Cardiac atrium fibroblast (primary cell): ENCODE results near the gene TRMT2B. TPM values are rescaled to one million over a fixed set of nuclear protein-coding genes. Genes with fewer than 3 reads are reported as not detected.

Source experiments
- total RNA-seq: library from RNA; depleted of rRNA; stranded (reverse); fragments of >200 nt; gene quantifications from 2 replicates; pipeline ENCODE4 v1.2.3, GENCODE V29; 2015

Gene TRMT2B, protein sequence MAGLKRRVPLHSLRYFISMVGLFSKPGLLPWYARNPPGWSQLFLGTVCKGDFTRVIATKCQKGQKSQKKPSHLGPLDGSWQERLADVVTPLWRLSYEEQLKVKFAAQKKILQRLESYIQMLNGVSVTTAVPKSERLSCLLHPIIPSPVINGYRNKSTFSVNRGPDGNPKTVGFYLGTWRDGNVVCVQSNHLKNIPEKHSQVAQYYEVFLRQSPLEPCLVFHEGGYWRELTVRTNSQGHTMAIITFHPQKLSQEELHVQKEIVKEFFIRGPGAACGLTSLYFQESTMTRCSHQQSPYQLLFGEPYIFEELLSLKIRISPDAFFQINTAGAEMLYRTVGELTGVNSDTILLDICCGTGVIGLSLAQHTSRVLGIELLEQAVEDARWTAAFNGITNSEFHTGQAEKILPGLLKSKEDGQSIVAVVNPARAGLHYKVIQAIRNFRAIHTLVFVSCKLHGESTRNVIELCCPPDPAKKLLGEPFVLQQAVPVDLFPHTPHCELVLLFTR
- total RNA-seq, result 5.2 and 8.7 TPM in 2 replicates

DNA sequence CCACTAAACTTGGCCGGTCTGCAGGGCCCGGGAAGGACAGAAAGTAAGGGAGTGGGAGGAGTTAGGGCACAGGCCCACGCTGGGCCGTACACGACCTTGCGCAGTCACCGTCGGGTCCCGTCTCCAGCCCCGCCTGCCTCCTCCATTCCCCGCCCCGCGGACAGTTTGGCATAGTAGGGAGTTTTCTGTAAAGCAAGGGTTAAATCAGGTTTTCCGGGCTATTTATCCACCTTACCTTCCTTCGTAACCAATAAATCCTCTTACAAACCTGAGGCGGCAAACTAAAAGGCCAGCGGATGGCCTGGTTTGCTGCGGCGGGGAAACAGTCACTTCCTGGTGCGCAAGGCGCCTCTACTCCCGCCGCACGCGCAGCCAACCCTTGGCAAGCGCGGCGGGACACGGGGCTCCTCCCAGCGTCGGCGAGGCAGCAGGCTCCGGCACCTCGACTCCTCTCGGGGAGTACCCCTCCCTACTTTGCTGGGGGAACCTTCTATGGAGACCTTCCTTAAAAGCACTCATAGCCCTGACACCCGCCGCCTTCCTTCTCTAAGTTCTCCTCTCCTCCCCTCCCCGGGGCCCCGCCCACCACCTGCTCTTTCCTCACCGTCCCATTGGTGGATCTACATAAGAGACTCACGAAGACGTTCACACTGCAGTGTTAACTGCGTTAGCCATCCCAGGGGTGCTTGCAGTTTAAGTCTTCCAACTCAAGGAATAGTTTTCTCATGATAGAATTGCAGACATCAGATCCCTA, at the start of gene TRMT2B:
Gene TRMT2B (minus strand): TSS at position 563 of the 754 bp plus-strand sequence. CDS start 9,822 bp downstream, outside the sequence.

DNA sequence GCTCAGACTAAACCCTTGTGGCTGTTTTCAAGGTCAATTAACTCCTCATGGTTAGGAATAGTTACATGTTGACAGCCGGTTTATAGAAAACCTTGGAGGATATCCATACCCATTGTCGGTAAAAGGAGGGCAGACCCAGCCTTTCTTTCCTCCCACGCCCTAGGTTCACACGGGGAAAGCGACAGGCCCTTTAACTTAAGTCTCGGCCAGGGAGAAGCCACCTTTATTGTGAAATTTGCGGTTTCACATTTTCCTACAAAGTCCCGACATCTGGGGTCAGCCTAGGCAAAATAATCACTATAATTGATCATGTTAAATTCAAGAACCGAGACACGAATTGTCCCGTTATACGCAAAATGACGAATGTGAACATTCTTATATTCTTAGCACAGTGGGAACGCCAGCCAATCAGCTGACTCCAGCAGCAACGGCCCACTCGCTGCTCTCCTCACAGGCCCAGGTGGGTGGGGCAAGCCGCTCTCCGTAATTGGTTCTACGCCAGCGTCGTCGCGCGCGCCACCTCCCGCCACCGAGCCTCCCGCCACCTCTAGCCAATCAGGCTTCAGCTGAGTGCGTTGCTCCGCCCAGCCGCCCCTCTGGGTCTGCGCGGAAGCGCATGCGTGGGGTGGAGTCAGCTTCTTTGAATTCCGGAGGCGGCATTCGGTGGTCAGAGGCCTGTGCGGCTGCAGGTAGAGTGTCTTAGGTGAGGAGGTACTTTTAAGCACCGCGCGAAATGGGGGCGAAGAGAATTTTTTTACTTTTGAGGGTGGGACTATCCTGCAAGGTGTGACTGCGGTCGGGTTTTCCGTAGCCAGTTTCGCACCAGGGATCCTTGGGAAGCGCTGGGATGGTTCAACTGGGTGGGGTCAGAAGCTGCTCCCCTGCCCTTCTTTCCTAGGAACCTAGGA, 45.9 kb upstream of the TRMT2B start, which contains the start of gene CENPI:
Gene CENPI (plus strand): TSS at position 659 of the 908 bp plus-strand sequence. CDS start 2,867 bp downstream, outside the sequence.

DNA sequence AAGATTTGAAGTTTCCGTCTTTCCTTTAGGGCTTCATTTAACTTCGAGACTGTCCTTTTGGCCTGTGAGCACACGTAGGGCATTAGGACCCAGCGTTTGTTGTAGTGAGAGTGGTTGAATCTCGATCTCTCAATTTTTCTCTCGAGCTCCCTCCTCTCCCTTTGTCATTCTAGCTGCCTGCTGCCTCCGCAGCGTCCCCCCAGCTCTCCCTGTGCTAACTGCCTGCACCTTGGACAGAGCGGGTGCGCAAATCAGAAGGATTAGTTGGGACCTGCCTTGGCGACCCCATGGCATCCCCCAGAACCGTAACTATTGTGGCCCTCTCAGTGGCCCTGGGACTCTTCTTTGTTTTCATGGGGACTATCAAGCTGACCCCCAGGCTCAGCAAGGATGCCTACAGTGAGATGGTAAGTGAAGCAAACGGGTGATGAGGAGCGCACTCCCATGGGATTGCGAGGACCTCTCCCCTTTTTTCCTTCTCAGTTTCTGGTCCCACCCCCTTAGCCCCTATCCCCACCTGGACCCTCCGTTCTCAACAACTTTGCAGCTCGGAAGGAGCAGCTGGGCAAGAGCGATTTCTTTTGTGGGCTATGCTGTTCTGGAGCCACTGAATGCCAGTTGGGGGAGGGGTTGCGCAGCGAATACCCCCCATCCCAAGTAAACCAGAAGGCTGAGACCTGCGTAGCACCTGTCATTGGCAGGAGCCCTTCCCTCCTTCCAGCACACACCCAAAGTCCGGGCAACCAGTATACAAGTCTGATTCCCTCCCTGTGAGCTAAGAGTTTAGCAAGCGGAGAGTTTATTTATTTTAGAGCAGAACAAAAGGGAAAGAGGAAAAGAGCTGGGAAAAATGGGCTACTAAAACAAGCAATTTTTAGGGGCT, 27.0 kb upstream of the TRMT2B start, which contains the start of gene TMEM35A:
Gene TMEM35A (plus strand): TSS at position 164 of the 883 bp plus-strand sequence. CDS start 124 bp downstream, at position 288.

DNA sequence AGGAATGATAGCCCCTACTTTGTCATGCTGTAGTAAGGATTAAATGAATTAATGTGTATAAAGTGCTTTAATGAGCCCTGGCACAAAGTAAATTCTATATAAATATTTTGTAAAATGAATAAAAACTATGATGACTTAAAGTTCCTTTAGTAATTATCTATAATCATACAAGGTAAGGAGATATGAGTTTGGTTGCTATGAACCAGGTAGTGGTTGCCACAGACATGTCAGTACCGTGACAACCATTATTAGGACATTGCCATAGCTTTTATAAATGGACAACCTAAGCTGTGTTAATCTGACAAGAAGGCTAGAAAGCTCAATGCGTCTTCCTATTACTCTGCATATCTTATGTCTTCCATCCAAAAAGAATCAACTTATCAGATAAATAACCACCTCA, 82.5 kb downstream of the TRMT2B start, which contains the start of gene ARL13A:
Gene ARL13A (plus strand): TSS at position 301 of the 400 bp plus-strand sequence. CDS start 3,982 bp downstream, outside the sequence.

Other genes starting within 250 kb of the TRMT2B start
- 9.6 and 13.6 TPM in 2 replicates for gene CSTF2, start 231.7 kb downstream of the TRMT2B start, total RNA-seq
- not detected in 2 replicates for gene NOX1, start 177.8 kb downstream of the TRMT2B start, total RNA-seq
- gene XKRX, start 123.2 kb downstream of the TRMT2B start, total RNA-seq, result 0.32 TPM in 1 of 2 replicates, not detected in the other
- gene ARL13A, start 82.4 kb downstream of the TRMT2B start, total RNA-seq, result not detected in 2 replicates
- gene TMEM35A, start 26.8 kb upstream of the TRMT2B start, total RNA-seq, result 0.32 and 1.4 TPM in 2 replicates
- gene CENPI, start 46.1 kb upstream of the TRMT2B start, total RNA-seq, result 1.3 and 4.1 TPM in 2 replicates
- gene DRP2, start 167.7 kb upstream of the TRMT2B start, total RNA-seq, result 0.49 and 1.3 TPM in 2 replicates
- not detected in 2 replicates for gene TAF7L, start 239.2 kb upstream of the TRMT2B start, total RNA-seq